Fibroblast of mammary gland (primary cell): ENCODE measurements around the gene TRIM15.

ENCODE experiments used
- DNase-seq: peaks from one replicate; pipeline ENCODE4 v3.0.0-alpha.2; 2010; ENCODE audit warnings: low read depth
- H3K4me3 ChIP-seq: 2 replicates; pipeline ENCODE4 v1.5.1; 2011; ENCODE audit warnings: low read depth, mild to moderate bottlenecking, low read length, moderate library complexity; ENCODE audit not compliant: control insufficient read depth
- TF ChIP-seq, protein P1 (sequence below): conservative IDR thresholded peaks from 2 replicates; pipeline ENCODE4 v1.5.1; 2011; ENCODE audit warnings: low read depth, low read length, inconsistent platforms; ENCODE audit not compliant: control insufficient read depth, insufficient read depth

The TRIM15 gene

DNA sequence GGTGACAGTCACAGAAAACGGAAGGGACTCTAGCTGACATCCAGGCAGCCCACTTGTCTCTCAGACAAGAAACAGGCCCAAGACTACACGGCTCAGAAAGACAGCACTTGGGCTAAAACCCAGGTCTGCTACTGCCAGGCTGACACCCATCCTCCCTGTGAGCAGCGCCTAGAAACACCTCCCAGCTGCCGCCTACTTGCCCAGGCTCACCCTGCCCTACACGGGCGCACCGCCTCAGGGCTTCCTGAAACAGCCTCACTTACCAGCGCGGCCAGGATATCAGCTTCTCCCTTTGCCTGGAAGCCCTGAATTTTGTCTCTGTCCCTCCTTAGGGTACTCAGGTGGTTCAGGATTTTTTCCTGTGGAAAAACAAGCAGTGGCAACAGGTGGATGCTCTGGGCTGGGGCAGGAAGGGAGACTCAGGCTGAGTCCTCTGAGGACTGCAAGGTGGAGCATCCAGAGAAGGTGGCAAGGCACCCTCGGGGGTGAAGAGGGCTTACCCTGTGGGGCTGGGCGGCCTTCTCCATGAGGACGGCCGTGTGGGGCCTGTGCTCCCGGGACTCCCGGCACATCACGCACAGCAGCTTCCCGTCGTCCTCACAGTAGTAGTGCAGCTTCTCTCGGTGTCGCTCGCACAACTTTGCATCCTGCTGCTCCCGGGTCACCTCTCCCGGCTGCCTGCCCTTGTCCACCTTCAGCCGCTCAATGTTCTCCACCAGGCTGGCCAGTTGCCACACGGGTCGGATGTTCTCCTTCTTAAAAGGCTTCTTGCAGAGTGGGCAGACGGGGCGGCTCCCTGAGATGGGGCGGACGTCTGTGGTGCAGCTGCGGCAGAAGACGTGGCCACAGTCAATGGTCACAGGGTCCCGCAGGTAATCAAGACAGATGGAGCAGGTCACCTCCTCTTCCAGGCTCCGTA, 35.1 kb downstream of the TRIM15 start:
- no peak for DNase-seq
- no peak overlapping the region for H3K4me3 ChIP-seq
- TF ChIP-seq, protein P1, sequence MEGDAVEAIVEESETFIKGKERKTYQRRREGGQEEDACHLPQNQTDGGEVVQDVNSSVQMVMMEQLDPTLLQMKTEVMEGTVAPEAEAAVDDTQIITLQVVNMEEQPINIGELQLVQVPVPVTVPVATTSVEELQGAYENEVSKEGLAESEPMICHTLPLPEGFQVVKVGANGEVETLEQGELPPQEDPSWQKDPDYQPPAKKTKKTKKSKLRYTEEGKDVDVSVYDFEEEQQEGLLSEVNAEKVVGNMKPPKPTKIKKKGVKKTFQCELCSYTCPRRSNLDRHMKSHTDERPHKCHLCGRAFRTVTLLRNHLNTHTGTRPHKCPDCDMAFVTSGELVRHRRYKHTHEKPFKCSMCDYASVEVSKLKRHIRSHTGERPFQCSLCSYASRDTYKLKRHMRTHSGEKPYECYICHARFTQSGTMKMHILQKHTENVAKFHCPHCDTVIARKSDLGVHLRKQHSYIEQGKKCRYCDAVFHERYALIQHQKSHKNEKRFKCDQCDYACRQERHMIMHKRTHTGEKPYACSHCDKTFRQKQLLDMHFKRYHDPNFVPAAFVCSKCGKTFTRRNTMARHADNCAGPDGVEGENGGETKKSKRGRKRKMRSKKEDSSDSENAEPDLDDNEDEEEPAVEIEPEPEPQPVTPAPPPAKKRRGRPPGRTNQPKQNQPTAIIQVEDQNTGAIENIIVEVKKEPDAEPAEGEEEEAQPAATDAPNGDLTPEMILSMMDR: no peak

DNA sequence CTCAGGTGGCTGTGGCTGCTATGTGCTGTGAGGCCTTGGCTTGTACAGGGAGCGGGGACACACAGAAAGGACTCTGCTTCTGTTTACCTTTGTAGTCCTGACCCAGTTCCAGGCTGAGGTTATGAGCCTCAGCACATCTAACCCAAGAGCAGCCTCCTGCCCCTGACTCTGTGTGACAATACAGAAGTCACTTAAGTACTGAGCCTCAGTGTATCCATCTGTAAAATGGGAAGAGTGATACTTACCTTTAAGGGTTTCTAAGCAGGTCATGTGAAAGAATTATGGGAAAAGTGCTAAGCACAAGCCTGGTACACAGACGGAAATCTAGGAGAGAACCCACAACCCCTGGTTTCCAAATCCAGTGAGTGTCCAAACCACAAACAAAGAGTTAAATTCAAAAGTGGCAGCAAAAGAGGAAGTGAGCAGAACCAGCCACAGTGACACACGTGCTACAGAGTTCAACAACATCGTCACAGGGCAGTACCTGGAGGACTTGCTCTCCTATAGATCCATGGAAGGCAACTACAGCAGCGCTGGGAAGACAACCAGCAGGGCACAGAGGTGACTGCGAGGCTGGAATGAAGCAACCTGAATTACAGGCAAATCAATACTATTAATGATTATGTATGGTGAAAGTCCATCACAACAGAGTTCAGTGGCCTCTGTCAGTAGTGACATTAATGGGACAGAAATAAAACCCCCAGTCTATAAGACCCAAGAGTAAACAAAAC, 37.4 kb downstream of the TRIM15 start:
- TF ChIP-seq, protein P1: no peak
- no peak overlapping the region for H3K4me3 ChIP-seq
- DNase-seq: no peak

DNA sequence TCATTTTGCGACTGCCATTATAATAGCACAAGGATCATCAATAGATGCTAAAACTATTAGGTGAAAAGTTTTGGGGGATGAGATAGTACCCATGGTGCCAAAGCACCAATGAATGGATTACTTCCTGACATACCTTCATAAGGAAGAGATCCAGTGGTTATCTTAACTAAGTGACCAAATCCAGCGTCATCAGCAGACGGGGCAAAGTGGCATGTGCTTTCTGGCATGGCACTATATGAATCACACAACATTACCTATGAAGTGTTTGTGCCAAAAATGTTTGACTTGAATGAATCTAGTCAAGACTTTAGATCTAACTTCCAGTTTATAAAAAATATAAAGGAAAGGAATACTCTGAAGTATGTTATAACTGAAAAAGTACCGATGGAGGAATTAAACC, 39.0 kb downstream of the TRIM15 start:
- TF ChIP-seq, protein P1: no peak
- H3K4me3 ChIP-seq: no peak overlapping the region
- DNase-seq: no peak

DNA sequence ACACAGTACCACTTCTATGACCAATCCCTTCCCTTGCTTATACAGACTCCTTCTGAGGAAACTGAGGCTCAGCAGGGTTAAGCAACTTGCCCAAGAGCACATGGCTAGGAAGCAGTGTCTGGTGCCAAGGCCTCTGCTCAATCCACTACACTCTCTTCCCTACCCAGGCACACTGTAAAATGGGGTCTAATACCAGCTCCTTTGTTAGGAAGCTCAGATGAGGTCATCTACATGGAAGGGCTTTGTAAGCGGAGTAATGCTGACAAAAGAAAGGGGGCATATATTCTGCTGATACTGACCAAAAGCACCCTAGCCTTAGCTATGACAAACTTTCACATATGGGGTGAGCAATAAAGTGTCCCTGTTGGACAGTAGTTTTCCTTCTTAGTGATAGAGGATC, 40.8 kb downstream of the TRIM15 start:
- TF ChIP-seq, protein P1: no peak
- DNase-seq: no peak
- H3K4me3 ChIP-seq: no peak overlapping the region

DNA sequence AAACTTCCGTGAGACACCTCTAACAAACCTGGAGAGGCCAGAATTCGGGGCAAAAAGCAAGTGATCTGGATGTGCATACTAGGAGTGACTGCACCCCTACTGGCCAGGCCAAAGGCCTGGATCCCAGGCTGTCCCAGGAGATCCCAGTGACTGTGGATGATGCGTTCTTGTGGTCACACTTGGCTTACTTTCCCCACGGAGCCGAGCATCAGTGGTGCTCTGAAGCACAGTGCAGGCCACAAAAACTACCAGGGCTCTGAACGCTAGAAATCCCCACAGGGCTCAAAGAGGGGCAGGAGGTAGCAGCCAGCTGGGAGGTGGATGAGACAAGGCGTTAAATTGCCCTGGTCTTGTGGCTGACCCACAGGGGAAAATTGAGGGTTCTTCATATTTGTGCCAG, 42.8 kb downstream of the TRIM15 start:
- no peak overlapping the region for H3K4me3 ChIP-seq
- TF ChIP-seq, protein P1: peak; percentile 7
- DNase-seq: peak; percentile 69

DNA sequence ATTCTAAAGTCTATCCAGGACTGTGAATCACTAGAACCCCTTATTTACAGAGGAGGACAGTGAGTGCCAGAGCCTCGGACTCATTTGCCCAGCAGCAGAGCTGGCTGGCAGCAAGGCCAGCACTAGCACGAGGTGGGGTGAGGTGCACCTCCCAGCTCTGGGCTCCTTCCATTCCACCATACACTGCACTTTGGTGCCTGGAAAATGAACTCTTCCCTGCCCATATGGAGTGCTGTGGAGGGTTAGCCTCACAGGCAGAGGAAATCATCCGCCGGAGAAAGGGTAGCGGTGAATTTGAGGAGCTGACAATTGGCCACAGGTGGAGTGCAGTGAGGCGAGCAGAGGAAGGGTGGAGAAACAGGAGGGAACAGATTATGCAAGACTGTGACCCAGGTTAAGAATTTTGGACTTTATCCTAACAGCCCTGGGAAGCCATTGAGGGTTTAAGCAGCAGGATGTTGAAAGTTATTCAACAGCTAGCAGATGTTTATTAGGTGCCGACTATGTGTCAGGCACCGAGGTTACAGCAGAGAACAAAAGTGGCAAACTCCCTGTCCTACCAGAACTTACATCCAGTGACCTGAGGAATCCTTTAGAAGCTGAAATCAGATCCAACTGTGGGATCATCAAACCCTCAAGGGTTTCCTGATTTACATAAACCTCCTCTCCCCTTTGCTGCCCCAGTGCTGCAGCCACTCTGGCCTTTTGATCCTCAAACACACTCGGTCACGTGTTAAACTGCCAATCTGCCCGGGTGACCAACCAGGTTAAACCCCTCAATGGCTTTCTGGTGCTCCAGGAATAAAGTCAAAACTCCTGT, 43.7 kb downstream of the TRIM15 start:
- DNase-seq: peak; percentile 56
- TF ChIP-seq, protein P1: no peak

More for the DNA sequence above, 43.7 kb downstream of the TRIM15 start:
- H3K4me3 ChIP-seq: no peak overlapping the region
